Peyer's patch (tissue), 4 donors: ENCODE data around the gene PLA2G4A.

ENCODE experiments used
- CTCF ChIP-seq, 6 experiments: fragments of 450-650 bp in 4 of 6; fragments of 200-600 bp in 2 of 6; sonication (generic) in 1 of 6; IDR thresholded peaks; one replicate each; pipeline ENCODE4 v1.5.1; 2017 to 2019; ENCODE audit warnings: antibody characterized with exemption in 6 of 6, mild to moderate bottlenecking in 3 of 6, moderate library complexity in 1 of 6
- POLR2A ChIP-seq, 2 donors: fragments of 450-650 bp; IDR thresholded peaks; one replicate each; pipeline ENCODE4 v1.5.1; 2017; ENCODE audit warnings: antibody characterized with exemption in 2 of 2, mild to moderate bottlenecking in 2 of 2, moderate library complexity in 2 of 2

GRCh38 chr1:186915555-186915954, 86.8 kb downstream of the PLA2G4A start:
- TF ChIP-seq CTCF (IDR thresholded peaks at IDR 0.05) = no peak
- TF ChIP-seq POLR2A (IDR thresholded peaks at IDR 0.05) = no peak
